Panc1 (cell line): ENCODE data around the gene ANKRD29.

Experiments used
- CTCF ChIP-seq: fragments of 450-650 bp; IDR thresholded peaks from 2 replicates; pipeline ENCODE4 v1.5.1; 2017; ENCODE audit warnings: mild to moderate bottlenecking
- SIN3A ChIP-seq: IDR thresholded peaks from 2 replicates; pipeline ENCODE4 v1.6.1; 2012; ENCODE audit warnings: low read depth, mild to moderate bottlenecking, low read length, moderate library complexity, borderline replicate concordance; ENCODE audit not compliant: insufficient read depth

- no peak for TF ChIP-seq CTCF
- TF ChIP-seq SIN3A: no peak
Measured at GRCh38 chr18:23627970-23628369, 34.7 kb downstream of the ANKRD29 start.
